ENCODE measurements around the gene TMEM242. TPM values are rescaled to one million over a fixed set of nuclear protein-coding genes. Genes with fewer than 3 reads are reported as not detected.

TMEM242 gene
- total RNA-seq, 1 experiment from 2014 or later: 9.4 TPM

GRCh38 chr6:157272866-157273755 is 50.2 kb downstream of the TMEM242 start:
- Mint-ChIP-seq H3K36me3 (ENCODE audit: insufficient read depth, unreplicated experiment) (no peaks in the 10 kb centered on the region), H3K27me3 (ENCODE audit: insufficient read depth, unreplicated experiment) (no peaks in the 10 kb centered on the region), H3K4me1 (ENCODE audit: insufficient read depth, unreplicated experiment) (no peaks in the 10 kb centered on the region), H3K27ac (ENCODE audit: low read depth, unreplicated experiment) (no peak overlapping the region), H3K9me3 (ENCODE audit: unreplicated experiment) (peaks cover 12% of the 10 kb centered on the region), H3K4me3 (ENCODE audit: unreplicated experiment) (no peak overlapping the region)
- POLR2A ChIA-PET: no interaction called here
- intact Hi-C loops (cut with micrococcal nuclease): loop anchor here (10.0 kb wide), 1 partner anchor 1948 kb away; no protein-coding TSS in a partner anchor
- TF ChIP-seq CTCF (IDR thresholded peaks at IDR 0.05; ENCODE audit: unreplicated experiment): no peak
- no peak for DNase-seq (ENCODE audit: unreplicated experiment)
- CTCF ChIA-PET: interaction anchor here (0.6 to 0.7 kb wide), 2 partner anchors 59 to 460 kb away, joined by 3 to 4 read pairs; no protein-coding TSS in a partner anchor
- no TSS peak for BruUV-seq (replicated peaks)

- Mint-ChIP-seq H3K4me3 (ENCODE audit: unreplicated experiment) (no peak overlapping the region), H3K27ac (ENCODE audit: low read depth, unreplicated experiment) (no peak overlapping the region), H3K4me1 (ENCODE audit: insufficient read depth, unreplicated experiment) (no peaks in the 10 kb centered on the region), H3K27me3 (ENCODE audit: insufficient read depth, unreplicated experiment) (no peaks in the 10 kb centered on the region), H3K9me3 (ENCODE audit: unreplicated experiment) (peaks cover 12% of the 10 kb centered on the region), H3K36me3 (ENCODE audit: insufficient read depth, unreplicated experiment) (no peaks in the 10 kb centered on the region)
- CTCF ChIA-PET: interaction anchor here (0.6 to 1.0 kb wide), 3 partner anchors 10 to 1572 kb away, joined by 3 to 4 read pairs (median 4); no protein-coding TSS in a partner anchor
- no peak for DNase-seq (ENCODE audit: unreplicated experiment)
- intact Hi-C loops (cut with micrococcal nuclease): loop anchor here (10.0 kb wide), 1 partner anchor 1948 kb away; no protein-coding TSS in a partner anchor
- TF ChIP-seq CTCF (IDR thresholded peaks at IDR 0.05; ENCODE audit: unreplicated experiment): no peak
- BruUV-seq (replicated peaks): no TSS peak
- POLR2A ChIA-PET: no interaction called here
These were observed 50.9 kb downstream of the TMEM242 start for GRCh38 chr6:157272372-157272771.

GRCh38 chr6:157271911-157272310 is 51.4 kb downstream of the TMEM242 start:
- no peak overlapping the region for H3K27ac Mint-ChIP-seq (ENCODE audit: low read depth, unreplicated experiment)
- CTCF ChIA-PET: interaction anchor here (0.5 to 1.0 kb wide), 3 partner anchors 10 to 1572 kb away, joined by 3 to 4 read pairs (median 3); no protein-coding TSS in a partner anchor
- peaks cover 12% of the 10 kb centered on the region for H3K9me3 Mint-ChIP-seq (ENCODE audit: unreplicated experiment)
- no peak for DNase-seq (ENCODE audit: unreplicated experiment)
- H3K36me3 Mint-ChIP-seq (ENCODE audit: insufficient read depth, unreplicated experiment): no peaks in the 10 kb centered on the region
- no peak for TF ChIP-seq CTCF (IDR thresholded peaks at IDR 0.05; ENCODE audit: unreplicated experiment)
- H3K4me1 Mint-ChIP-seq (ENCODE audit: insufficient read depth, unreplicated experiment): no peaks in the 10 kb centered on the region
- H3K4me3 Mint-ChIP-seq (ENCODE audit: unreplicated experiment): no peak overlapping the region
- H3K27me3 Mint-ChIP-seq (ENCODE audit: insufficient read depth, unreplicated experiment): no peaks in the 10 kb centered on the region
- BruUV-seq (replicated peaks): no TSS peak
- POLR2A ChIA-PET: no interaction called here
- intact Hi-C loops (cut with micrococcal nuclease): loop anchor here (10.0 kb wide), 1 partner anchor 1947 kb away; no protein-coding TSS in a partner anchor

- Mint-ChIP-seq H3K4me1 (ENCODE audit: insufficient read depth, unreplicated experiment) (no peaks in the 10 kb centered on the region), H3K9me3 (ENCODE audit: unreplicated experiment) (peaks cover 12% of the 10 kb centered on the region), H3K36me3 (ENCODE audit: insufficient read depth, unreplicated experiment) (no peaks in the 10 kb centered on the region), H3K27ac (ENCODE audit: low read depth, unreplicated experiment) (no peak overlapping the region), H3K4me3 (ENCODE audit: unreplicated experiment) (no peak overlapping the region), H3K27me3 (ENCODE audit: insufficient read depth, unreplicated experiment) (no peaks in the 10 kb centered on the region)
- ChIA-PET POLR2A (no interaction called here), CTCF (interaction anchor here (0.5 to 1.0 kb wide), 2 partner anchors 11 to 234 kb away, joined by 3 to 4 read pairs; no protein-coding TSS in a partner anchor)
- no peak for TF ChIP-seq CTCF (IDR thresholded peaks at IDR 0.05; ENCODE audit: unreplicated experiment)
- intact Hi-C loops (cut with micrococcal nuclease): loop anchor here (10.0 kb wide), 1 partner anchor 1947 kb away; no protein-coding TSS in a partner anchor
- DNase-seq (ENCODE audit: unreplicated experiment): no peak
- BruUV-seq (replicated peaks): no TSS peak
These were observed 51.9 kb downstream of the TMEM242 start for GRCh38 chr6:157271441-157271840.
